Measurements from ENCODE around the gene ZNF763.
A peak's percentile ranks its signal among the peaks of the same experiment; 100 is the strongest.

The ZNF763 gene

DNA sequence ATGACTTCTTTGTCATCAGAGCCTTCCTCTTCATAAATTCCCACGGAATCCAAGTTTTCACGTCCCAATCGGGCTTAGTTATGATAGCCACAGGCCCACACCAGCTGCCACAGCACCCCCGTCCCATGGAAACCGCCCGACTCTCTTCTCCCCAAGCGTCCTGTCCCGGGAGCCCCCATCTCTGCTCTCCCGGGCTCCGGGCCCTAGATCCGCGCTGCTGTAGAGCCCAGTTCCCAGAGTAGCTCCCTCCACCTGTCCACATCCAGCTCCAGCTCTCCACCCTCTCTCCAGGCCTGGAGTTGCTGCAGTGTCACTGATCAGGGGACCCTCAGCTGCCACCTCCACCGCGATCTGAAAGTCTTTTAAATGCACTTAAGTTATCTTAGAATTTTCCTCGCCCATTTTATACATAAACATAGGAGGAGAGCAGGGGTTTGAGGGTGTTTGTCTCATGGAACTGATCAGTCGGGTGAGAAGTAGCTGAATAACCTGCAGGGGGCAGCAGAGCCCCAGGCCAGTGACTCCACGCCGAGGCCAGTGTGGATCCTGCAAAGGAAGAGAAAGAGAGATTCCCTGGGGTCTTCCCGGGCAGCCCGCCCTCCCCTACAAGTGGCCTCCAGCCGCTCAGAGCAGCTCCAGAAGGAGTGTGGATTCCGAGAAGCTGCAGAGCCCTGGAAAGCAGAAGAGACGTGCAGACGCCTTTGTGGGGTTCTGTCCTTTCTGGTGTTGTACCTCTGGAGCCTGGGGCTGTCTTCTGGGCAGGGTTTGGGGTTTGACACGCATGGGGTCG lies 1.1 kb upstream of the ZNF763 start:
- H3K27ac ChIP-seq: peak overlapping the region; percentile 77
- TF ChIP-seq, protein P1, sequence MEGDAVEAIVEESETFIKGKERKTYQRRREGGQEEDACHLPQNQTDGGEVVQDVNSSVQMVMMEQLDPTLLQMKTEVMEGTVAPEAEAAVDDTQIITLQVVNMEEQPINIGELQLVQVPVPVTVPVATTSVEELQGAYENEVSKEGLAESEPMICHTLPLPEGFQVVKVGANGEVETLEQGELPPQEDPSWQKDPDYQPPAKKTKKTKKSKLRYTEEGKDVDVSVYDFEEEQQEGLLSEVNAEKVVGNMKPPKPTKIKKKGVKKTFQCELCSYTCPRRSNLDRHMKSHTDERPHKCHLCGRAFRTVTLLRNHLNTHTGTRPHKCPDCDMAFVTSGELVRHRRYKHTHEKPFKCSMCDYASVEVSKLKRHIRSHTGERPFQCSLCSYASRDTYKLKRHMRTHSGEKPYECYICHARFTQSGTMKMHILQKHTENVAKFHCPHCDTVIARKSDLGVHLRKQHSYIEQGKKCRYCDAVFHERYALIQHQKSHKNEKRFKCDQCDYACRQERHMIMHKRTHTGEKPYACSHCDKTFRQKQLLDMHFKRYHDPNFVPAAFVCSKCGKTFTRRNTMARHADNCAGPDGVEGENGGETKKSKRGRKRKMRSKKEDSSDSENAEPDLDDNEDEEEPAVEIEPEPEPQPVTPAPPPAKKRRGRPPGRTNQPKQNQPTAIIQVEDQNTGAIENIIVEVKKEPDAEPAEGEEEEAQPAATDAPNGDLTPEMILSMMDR (IDR thresholded peaks at IDR 0.05): peak; percentile 74
- TF ChIP-seq ZFX (IDR thresholded peaks at IDR 0.05; ENCODE audit: borderline replicate concordance): no peak

DNA sequence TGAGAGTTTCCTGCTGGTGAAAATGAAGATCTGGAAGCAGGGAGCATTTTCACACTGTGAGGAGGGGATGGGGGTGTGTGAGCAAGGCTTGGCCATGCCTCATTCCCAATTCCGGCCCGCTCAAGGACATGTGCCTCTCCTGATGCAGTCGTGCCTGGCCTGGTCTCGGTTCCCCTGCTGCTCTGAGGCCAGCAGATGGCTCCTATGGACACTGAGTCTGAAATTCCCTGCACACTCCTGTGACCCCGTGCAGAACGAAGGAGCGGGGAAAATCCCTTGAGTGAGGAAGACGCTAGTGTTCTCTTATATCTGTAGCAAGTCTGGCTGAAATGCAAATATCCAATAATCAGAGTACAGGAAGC lies 363 bp upstream of the ZNF763 start:
- peak overlapping the region; percentile 77 for H3K27ac ChIP-seq

DNA sequence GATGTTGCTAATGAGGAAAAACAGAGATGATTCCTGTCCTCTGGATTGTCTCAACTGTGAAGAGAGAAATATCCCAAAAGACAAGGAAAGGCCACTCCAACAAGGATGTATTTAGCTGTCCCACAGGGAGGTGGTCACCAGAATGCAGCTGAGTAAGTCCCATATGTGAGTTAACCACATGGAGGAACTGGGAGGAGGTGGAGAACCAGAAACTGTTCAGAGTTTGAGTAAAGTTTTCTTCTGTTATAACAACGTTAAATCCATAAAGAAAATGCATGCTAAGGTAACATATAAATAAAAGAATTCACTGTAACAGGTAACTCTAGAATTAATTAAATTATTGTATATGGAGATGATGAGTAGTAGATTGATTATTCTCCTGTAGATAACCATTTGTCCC lies 5.3 kb downstream of the ZNF763 start:
- no peak for TF ChIP-seq ZFX (IDR thresholded peaks at IDR 0.05; ENCODE audit: borderline replicate concordance)
- TF ChIP-seq, protein P1 (IDR thresholded peaks at IDR 0.05): no peak
- H3K27ac ChIP-seq: no peak overlapping the region

More for the DNA sequence above, 363 bp upstream of the ZNF763 start:
- TF ChIP-seq ZFX (IDR thresholded peaks at IDR 0.05; ENCODE audit: borderline replicate concordance): no peak
- TF ChIP-seq, protein P1 (IDR thresholded peaks at IDR 0.05): no peak

DNA sequence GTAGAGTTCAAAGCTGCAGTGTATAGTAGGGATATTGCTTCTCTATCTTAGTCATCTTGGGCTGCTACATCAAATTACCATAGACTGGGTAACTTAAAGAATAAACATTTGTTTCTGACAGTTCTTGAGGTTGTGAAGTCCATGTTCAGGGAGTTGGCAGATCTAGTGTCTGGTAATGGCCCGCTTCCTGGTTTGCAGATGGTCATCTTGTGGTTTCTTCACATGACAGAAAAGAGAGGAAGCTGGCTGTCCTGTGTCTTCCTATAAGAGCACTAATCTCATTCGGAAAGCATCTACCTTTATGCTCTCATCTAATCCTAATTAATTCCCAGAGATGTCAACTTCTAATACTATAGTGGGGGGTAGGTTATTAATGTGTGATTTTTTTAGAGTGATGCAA lies 6.2 kb downstream of the ZNF763 start:
- no peak overlapping the region for H3K27ac ChIP-seq
- TF ChIP-seq ZFX (IDR thresholded peaks at IDR 0.05; ENCODE audit: borderline replicate concordance): no peak
- TF ChIP-seq, protein P1 (IDR thresholded peaks at IDR 0.05): no peak

DNA sequence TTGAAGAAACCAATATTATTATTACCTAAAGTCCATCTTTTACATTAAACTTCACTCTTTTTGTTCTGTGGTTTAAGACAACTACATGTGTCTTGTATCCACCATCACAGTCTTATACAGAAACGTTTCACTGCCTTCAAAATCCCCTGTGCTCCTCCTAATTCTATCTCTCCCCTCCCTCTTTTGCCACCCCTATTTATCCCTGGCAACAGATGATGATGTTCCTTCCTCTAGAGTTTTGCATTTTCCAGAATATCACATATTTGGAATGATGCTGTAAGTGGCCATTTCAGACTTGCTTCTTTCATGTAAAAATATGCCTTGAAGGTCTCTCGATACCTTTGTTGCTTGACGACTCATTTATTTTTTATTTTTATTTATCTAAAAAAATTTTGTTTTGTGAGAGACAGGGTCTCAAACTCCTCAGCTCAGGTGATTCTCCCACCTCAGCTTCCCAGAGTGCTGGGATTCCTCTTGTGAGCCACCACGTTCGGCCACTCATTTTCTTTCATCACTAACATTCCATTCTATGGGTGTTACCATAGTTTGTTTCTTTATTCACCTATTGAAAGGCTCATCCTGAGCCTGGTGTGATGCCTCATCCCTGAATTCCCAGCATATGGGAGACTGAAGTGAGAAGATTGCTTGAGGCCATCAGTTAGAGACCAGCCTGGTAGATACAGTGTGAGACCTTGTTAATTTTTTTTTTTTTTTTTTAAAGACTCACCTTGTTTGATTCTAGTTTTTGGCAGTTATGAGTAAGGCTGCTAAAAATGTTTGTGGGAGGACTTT lies 8.4 kb downstream of the ZNF763 start:
- no peak overlapping the region for H3K27ac ChIP-seq
- TF ChIP-seq ZFX (IDR thresholded peaks at IDR 0.05; ENCODE audit: borderline replicate concordance): no peak
- TF ChIP-seq, protein P1 (IDR thresholded peaks at IDR 0.05): no peak

DNA sequence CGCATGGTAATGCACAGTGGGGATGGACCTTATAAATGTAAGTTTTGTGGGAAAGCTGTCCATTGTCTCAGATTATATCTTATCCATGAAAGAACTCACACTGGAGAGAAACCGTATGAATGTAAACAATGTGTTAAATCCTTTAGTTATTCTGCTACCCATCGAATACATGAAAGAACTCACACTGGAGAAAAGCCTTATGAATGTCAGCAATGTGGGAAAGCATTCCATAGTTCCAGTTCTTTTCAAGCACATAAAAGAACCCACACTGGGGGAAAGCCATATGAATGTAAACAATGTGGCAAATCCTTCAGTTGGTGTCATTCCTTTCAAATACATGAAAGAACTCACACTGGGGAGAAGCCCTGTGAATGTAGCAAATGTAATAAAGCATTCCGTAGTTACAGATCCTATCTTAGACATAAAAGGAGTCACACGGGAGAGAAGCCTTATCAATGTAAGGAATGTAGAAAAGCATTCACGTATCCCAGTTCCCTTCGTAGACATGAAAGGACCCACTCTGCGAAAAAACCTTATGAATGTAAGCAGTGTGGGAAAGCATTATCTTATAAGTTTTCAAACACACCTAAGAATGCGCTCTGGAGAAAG lies 13.8 kb downstream of the ZNF763 start:
- TF ChIP-seq, protein P1 (IDR thresholded peaks at IDR 0.05): no peak
- no peak for TF ChIP-seq ZFX (IDR thresholded peaks at IDR 0.05; ENCODE audit: borderline replicate concordance)
- H3K27ac ChIP-seq: no peak overlapping the region
